GM06990 (cell line): ENCODE data around the gene USP12.

Source experiments
- DNase-seq: peaks from one replicate; pipeline ENCODE4 v3.0.0-alpha.2; 2011; ENCODE audit not compliant: insufficient read length; ENCODE audit errors: extremely low read depth
- H3K27me3 ChIP-seq: replicated peaks from 2 replicates; pipeline ENCODE4 v1.6.0; 2011; ENCODE audit warnings: low read length; ENCODE audit not compliant: control insufficient read depth, insufficient read depth
- H3K36me3 ChIP-seq: 2 replicates; pipeline ENCODE4 v1.5.1; 2011; ENCODE audit warnings: low read length; ENCODE audit not compliant: control insufficient read depth, insufficient read depth
- H3K4me3 ChIP-seq: replicated peaks from 2 replicates; pipeline ENCODE4 v1.5.1; 2011; ENCODE audit warnings: low read depth, mild to moderate bottlenecking, control low read depth, low read length
- CTCF ChIP-seq: IDR thresholded peaks from 2 replicates; pipeline ENCODE4 v1.5.1; 2011; ENCODE audit warnings: low read length, control low read depth, mild to moderate bottlenecking, inconsistent platforms; ENCODE audit not compliant: insufficient read depth, poor library complexity, severe bottlenecking

The USP12 gene

DNA sequence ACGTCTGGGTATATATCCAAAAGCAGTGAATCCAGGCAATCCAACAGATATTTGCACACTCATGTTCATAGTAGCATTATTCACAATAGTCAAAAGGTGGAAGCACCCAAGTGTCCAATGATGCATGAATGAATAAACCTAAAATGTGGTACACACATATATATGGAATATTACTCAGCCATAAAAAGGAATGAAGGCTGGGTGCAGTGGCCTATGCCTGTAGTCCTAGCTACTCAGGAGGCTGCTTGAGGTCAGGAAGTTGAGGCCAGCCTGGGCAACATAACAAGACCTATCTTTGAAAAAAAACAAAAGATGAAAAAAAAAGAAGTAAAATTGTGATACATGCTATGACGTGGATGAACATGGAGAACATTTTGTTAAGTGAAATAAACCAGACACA is 10.4 kb upstream of the USP12 start:
- Histone ChIP-seq H3K27me3 (no peaks in the 10 kb centered on the region), H3K36me3 (no peaks in the 10 kb centered on the region), H3K4me3 (no peak overlapping the region)
- no peak for DNase-seq
- no peak for TF ChIP-seq CTCF

- Histone ChIP-seq H3K27me3 (no peaks in the 10 kb centered on the region), H3K36me3 (no peaks in the 10 kb centered on the region), H3K4me3 (no peak overlapping the region)
- peak; percentile 31 for TF ChIP-seq CTCF
- DNase-seq: no peak
These were observed 6.2 kb upstream of the USP12 start for GRCh38 chr13:27177852-27178251.

GRCh38 chr13:27176470-27177410 is 5.1 kb upstream of the USP12 start:
- Histone ChIP-seq H3K36me3 (no peaks in the 10 kb centered on the region), H3K27me3 (no peaks in the 10 kb centered on the region), H3K4me3 (peak overlapping the region; percentile 34)
- no peak for TF ChIP-seq CTCF
- no peak for DNase-seq

DNA sequence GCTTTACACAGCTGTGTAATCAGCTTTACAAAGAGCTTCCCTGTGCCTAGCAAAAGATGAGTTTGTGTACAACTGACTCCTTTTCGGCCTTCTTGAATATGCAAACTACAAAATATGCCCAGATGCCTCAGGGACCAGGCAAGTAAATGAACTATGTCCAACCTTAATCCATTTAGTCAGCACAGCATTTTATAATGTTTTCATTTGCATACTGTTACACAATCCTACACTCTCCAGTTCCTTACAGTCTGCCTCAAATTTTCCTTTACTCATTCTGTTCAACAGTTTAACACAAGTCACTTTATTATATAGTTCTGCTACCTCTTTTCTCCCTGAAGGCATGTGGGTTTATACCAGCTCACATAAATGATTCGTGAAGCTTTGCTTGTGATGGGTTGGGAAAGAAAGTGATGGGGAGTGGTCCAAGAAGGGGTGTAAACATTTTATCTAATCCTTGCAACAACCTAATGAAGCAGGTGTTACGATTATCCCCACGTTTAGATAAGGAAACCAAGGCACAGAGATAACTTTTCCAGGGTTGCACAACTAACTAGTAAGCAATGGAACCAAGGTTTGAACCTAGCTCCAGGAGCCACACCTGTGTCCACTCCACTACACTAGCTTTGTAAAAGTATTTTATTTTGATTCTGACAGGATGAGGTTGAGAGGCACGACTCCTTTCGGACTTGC is 3.3 kb upstream of the USP12 start:
- no peak for TF ChIP-seq CTCF
- Histone ChIP-seq H3K36me3 (no peaks in the 10 kb centered on the region), H3K27me3 (no peaks in the 10 kb centered on the region), H3K4me3 (peak overlapping the region; percentile 42)
- no peak for DNase-seq

DNA sequence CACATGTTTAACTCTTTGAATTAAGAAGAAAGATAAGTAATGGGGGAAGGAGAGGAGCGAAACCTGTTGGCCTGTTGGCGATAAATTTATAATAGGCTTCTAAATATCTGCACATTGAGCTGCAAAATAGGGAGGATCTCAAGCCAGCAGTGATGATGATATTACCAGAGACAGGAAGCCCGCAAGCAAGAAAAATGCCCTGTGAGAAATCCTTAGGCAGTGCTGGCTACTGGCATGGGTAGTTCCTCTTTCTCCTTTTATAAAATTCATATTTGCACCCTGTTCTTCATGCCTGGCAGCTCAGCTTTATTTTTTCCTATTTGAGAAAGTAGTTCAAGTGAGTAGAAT is 858 bp upstream of the USP12 start:
- Histone ChIP-seq H3K27me3 (no peaks in the 10 kb centered on the region), H3K36me3 (no peaks in the 10 kb centered on the region), H3K4me3 (peak overlapping the region; percentile 84)
- TF ChIP-seq CTCF: no peak
- DNase-seq: no peak
